ENCODE data around the gene APC2.
A peak's percentile ranks its signal among the peaks of the same experiment; 100 is the strongest.

APC2 gene

GRCh38 chr19:1440418-1440801 lies 9.5 kb upstream of the APC2 start:
- TF ChIP-seq CTCF (IDR thresholded peaks at IDR 0.05; ENCODE audit: control insufficient read depth, insufficient read depth, low read depth, low read length, missing control alignments) = no peak
- no peak for DNase-seq (ENCODE audit: low read depth)
- no peak overlapping the region for H3K4me3 ChIP-seq (ENCODE audit: control insufficient read depth, low read depth, low read length)

GRCh38 chr19:1441022-1441426 lies 8.9 kb upstream of the APC2 start:
- TF ChIP-seq CTCF (IDR thresholded peaks at IDR 0.05; ENCODE audit: control insufficient read depth, insufficient read depth, low read depth, low read length, missing control alignments) = no peak
- no peak overlapping the region for H3K4me3 ChIP-seq (ENCODE audit: control insufficient read depth, low read depth, low read length)
- DNase-seq (ENCODE audit: low read depth) = no peak

GRCh38 chr19:1441677-1442438 lies 8.1 kb upstream of the APC2 start:
- H3K4me3 ChIP-seq (ENCODE audit: control insufficient read depth, low read depth, low read length) = no peak overlapping the region
- DNase-seq (ENCODE audit: low read depth) = no peak
- no peak for TF ChIP-seq CTCF (IDR thresholded peaks at IDR 0.05; ENCODE audit: control insufficient read depth, insufficient read depth, low read depth, low read length, missing control alignments)

GRCh38 chr19:1445185-1445931 lies 4.6 kb upstream of the APC2 start:
- no peak overlapping the region; the same call in none of the 2 replicates for H3K4me3 ChIP-seq (ENCODE audit: control insufficient read depth, low read depth, low read length)
- no peak for DNase-seq (ENCODE audit: low read depth)
- peak; percentile 60 for TF ChIP-seq CTCF (IDR thresholded peaks at IDR 0.05; ENCODE audit: control insufficient read depth, insufficient read depth, low read depth, low read length, missing control alignments)

- TF ChIP-seq CTCF (IDR thresholded peaks at IDR 0.05; ENCODE audit: control insufficient read depth, insufficient read depth, low read depth, low read length, missing control alignments) = no peak
- peak overlapping the region; percentile 26 for H3K4me3 ChIP-seq (ENCODE audit: control insufficient read depth, low read depth, low read length)
- DNase-seq (ENCODE audit: low read depth) = no peak
These were observed 3.8 kb upstream of the APC2 start for GRCh38 chr19:1445932-1446712.

GRCh38 chr19:1446713-1447481 lies 3.0 kb upstream of the APC2 start:
- no peak for DNase-seq (ENCODE audit: low read depth)
- no peak overlapping the region for H3K4me3 ChIP-seq (ENCODE audit: control insufficient read depth, low read depth, low read length)
- no peak for TF ChIP-seq CTCF (IDR thresholded peaks at IDR 0.05; ENCODE audit: control insufficient read depth, insufficient read depth, low read depth, low read length, missing control alignments)
